Measurements from ENCODE around the gene CSRP2.

GRCh38 chr12:76880519-76881023, 1.8 kb upstream of the CSRP2 start:
- TF ChIP-seq CTCF (IDR thresholded peaks at IDR 0.05; ENCODE audit: low read length): no peak
- no peak for TF ChIP-seq EZH2 (IDR thresholded peaks at IDR 0.05; ENCODE audit: borderline replicate concordance, low read length)

Data from OCI-LY1 (cell line).